SK-N-SH (cell line): Measurements from ENCODE around the gene BCR. TPM values are rescaled to one million over a fixed set of nuclear protein-coding genes. Genes with fewer than 3 reads are reported as not detected.

ENCODE experiments used
- CTCF ChIA-PET: fragments of 300-600, 350-600 bp; formaldehyde crosslinking; extraction: SDS; loops from one replicate; lab custom pipeline; 2021; lab: Yijun Ruan, JAX
- POLR2A ChIA-PET: fragments of 350-600 bp; sonication (Branson Sonifier 250); formaldehyde crosslinking; extraction: SDS; loops from one replicate; lab custom pipeline; 2020; ENCODE audit warnings: antibody characterized with exemption, inconsistent platforms; lab: Yijun Ruan, JAX
- DNase-seq: peaks from one replicate; pipeline ENCODE4 v3.0.0; 2012
- H2AFZ ChIP-seq: fragments of 200-600 bp; sonication (generic); 2 replicates; pipeline ENCODE4 v1.8.1; 2016; ENCODE audit warnings: antibody characterized with exemption, mild to moderate bottlenecking, low read depth
- H3F3A ChIP-seq: fragments of 200-600 bp; sonication (generic); replicated peaks from 2 replicates; pipeline ENCODE3; 2016; ENCODE audit warnings: antibody characterized with exemption, mild to moderate bottlenecking; ENCODE audit not compliant: insufficient read depth
- H3K27ac ChIP-seq, 2 experiments: fragments of 200-500 bp in 1 of 2; fragments of 200-600 bp in 1 of 2; sonication (Bioruptor generic) in 1 of 2; sonication (generic), shearing (Covaris generic) in 1 of 2; 2 replicates each; pipeline versions ENCODE4 v1.5.1 to v1.6.1; 2014 to 2016; ENCODE audit warnings: low read depth in 2 of 2, inconsistent platforms in 1 of 2, low read length in 1 of 2, mild to moderate bottlenecking in 1 of 2, mixed read lengths in 1 of 2
- H3K27me3 ChIP-seq: fragments of 200-600 bp; sonication (generic), shearing (Covaris generic); 2 replicates; pipeline ENCODE4 v1.6.1; 2016; ENCODE audit warnings: mixed run types; ENCODE audit not compliant: insufficient read depth
- H3K36me3 ChIP-seq, 2 experiments: fragments of 200-500 bp in 1 of 2; fragments of 200-600 bp in 1 of 2; sonication (Bioruptor generic) in 1 of 2; sonication (generic) in 1 of 2; replicated peaks in 1 of 2; 2 replicates each; pipeline versions ENCODE3 to v1.5.1; 2014 to 2016; ENCODE audit warnings: low read length in 1 of 2, mild to moderate bottlenecking in 1 of 2; ENCODE audit not compliant: insufficient read depth in 2 of 2, control insufficient read depth in 1 of 2
- H3K4me1 ChIP-seq, 2 experiments: fragments of 200-500 bp in 1 of 2; fragments of 200-600 bp in 1 of 2; sonication (Bioruptor generic) in 1 of 2; sonication (generic), shearing (Covaris generic) in 1 of 2; 2 replicates each; pipeline versions ENCODE4 v1.5.1 to v1.6.1; 2014 to 2016; ENCODE audit warnings: low read depth in 1 of 2, low read length in 1 of 2, mixed run types in 1 of 2; ENCODE audit not compliant: insufficient read depth in 2 of 2, control insufficient read depth in 1 of 2
- H3K4me2 ChIP-seq: fragments of 200-600 bp; sonication (generic), shearing (Covaris generic); 2 replicates; pipeline ENCODE4 v1.6.1; 2017; ENCODE audit warnings: mixed run types
- H3K4me3 ChIP-seq, 2 experiments: fragments of 200-500 bp in 1 of 2; fragments of 200-600 bp in 1 of 2; sonication (Bioruptor generic) in 1 of 2; sonication (generic), shearing (Covaris generic) in 1 of 2; 2 replicates each; pipeline versions ENCODE4 v1.5.1 to v1.8.1; 2014 to 2016; ENCODE audit warnings: low read depth in 2 of 2, inconsistent platforms in 1 of 2, low read length in 1 of 2, mild to moderate bottlenecking in 1 of 2, mixed read lengths in 1 of 2, moderate library complexity in 1 of 2
- H3K79me2 ChIP-seq: fragments of 200-600 bp; sonication (generic); 2 replicates; pipeline ENCODE4 v1.8.1; 2017; ENCODE audit warnings: mild to moderate bottlenecking; ENCODE audit not compliant: insufficient read depth
- H3K9ac ChIP-seq: fragments of 200-600 bp; sonication (generic); 2 replicates; pipeline ENCODE4 v1.6.1; 2017; ENCODE audit warnings: mixed run types
- H3K9me2 ChIP-seq: fragments of 200-600 bp; sonication (generic); 2 replicates; pipeline ENCODE4 v1.6.1; 2017; ENCODE audit warnings: mixed run types
- H3K9me3 ChIP-seq: fragments of 200-600 bp; sonication (generic); 2 replicates; pipeline ENCODE4 v1.6.1; 2017; ENCODE audit warnings: mixed run types, mild to moderate bottlenecking, moderate library complexity
- H4K20me1 ChIP-seq: fragments of 200-600 bp; sonication (generic); 2 replicates; pipeline ENCODE4 v1.6.1; 2017; ENCODE audit warnings: mild to moderate bottlenecking, mixed run types; ENCODE audit not compliant: insufficient read depth
- EP300 ChIP-seq, 2 experiments: IDR thresholded peaks; 2 replicates each; pipeline versions ENCODE4 v1.4.0 to v1.6.1; 2012; ENCODE audit warnings: borderline replicate concordance in 1 of 2, low read depth in 1 of 2, low read length in 1 of 2
- FOSL2 ChIP-seq: IDR thresholded peaks from 2 replicates; pipeline ENCODE4 v1.4.0; 2012; ENCODE audit warnings: low read depth, mild to moderate bottlenecking, moderate library complexity, borderline replicate concordance
- FOXJ3 ChIP-seq: sonication (generic); formaldehyde crosslinking; IDR thresholded peaks from 2 replicates; pipeline ENCODE4 v1.5.1; 2020; ENCODE audit warnings: mild to moderate bottlenecking, missing genetic modification reagents
- GATA2 ChIP-seq: sonication (generic); formaldehyde crosslinking; IDR thresholded peaks from 2 replicates; pipeline ENCODE4 v1.5.0; 2020; ENCODE audit warnings: mild to moderate bottlenecking, missing genetic modification reagents
- JUND ChIP-seq: IDR thresholded peaks from 2 replicates; pipeline ENCODE4 v1.4.0; 2012
- MAX ChIP-seq: IDR thresholded peaks from 2 replicates; pipeline ENCODE4 v1.4.0; 2012; ENCODE audit warnings: low read depth
- MEF2A ChIP-seq: IDR thresholded peaks from 2 replicates; pipeline ENCODE4 v1.4.0; 2012; ENCODE audit warnings: low read depth, borderline replicate concordance
- PBX3 ChIP-seq: IDR thresholded peaks from 2 replicates; pipeline ENCODE4; 2012
- POLR2AphosphoS5 ChIP-seq: IDR thresholded peaks from 2 replicates; pipeline ENCODE4 v1.6.1; 2012; ENCODE audit warnings: low read depth, low read length
- RAD21 ChIP-seq: IDR thresholded peaks from 2 replicates; pipeline ENCODE4 v1.6.1; 2012; ENCODE audit warnings: mild to moderate bottlenecking, low read length
- REST ChIP-seq: IDR thresholded peaks from 2 replicates; pipeline ENCODE4 v1.6.1; 2012; ENCODE audit warnings: mild to moderate bottlenecking, low read depth, low read length, moderate library complexity
- RFX5 ChIP-seq: IDR thresholded peaks from 2 replicates; pipeline ENCODE4 v1.6.1; 2012; ENCODE audit warnings: mild to moderate bottlenecking, improper control_type of control experiment, low read length
- TAF1 ChIP-seq: IDR thresholded peaks from 2 replicates; pipeline ENCODE4 v1.6.1; 2012; ENCODE audit warnings: low read depth, mild to moderate bottlenecking, low read length, moderate library complexity, borderline replicate concordance
- USF2 ChIP-seq: fragments of 150-350 bp; IDR thresholded peaks from 2 replicates; pipeline ENCODE4 v1.6.1; 2017; ENCODE audit warnings: antibody characterized with exemption, low read length, low read depth, borderline replicate concordance
- YY1 ChIP-seq: IDR thresholded peaks from 2 replicates; pipeline ENCODE4 v1.4.0; 2012; ENCODE audit warnings: low read depth, mild to moderate bottlenecking
- WGBS: methylation state at CpG from one replicate; pipeline ENCODE4 v1.1.6; 2017; ENCODE audit warnings: low lambda C conversion rate; 5-methylcytosine and 5-hydroxymethylcytosine counted together
- polyA plus RNA-seq, 3 experiments: library from polyadenylated mRNA; depleted of rRNA; stranded (reverse); fragments of >200 nt; gene quantifications; 2 replicates each; pipeline ENCODE4 v1.2.3, GENCODE V29; 2012

BCR gene
- polyA plus RNA-seq, 1 of the 3 experiments (the other 2 are of a cell fraction), result 50.9 TPM

GRCh38 chr22:23356094-23356493 lies 175.8 kb downstream of the BCR start:
- Histone ChIP-seq H4K20me1 (no peaks in the 10 kb centered on the region), H2AFZ (no peak overlapping the region), H3K4me3 (no peak overlapping the region), H3K9me2 (no peaks in the 10 kb centered on the region), H3K36me3 (no peaks in the 10 kb centered on the region), H3K27ac (no peak overlapping the region), H3F3A (no peaks in the 10 kb centered on the region), H3K4me2 (no peak overlapping the region), H3K79me2 (no peaks in the 10 kb centered on the region), H3K4me1 (no peaks in the 10 kb centered on the region), H3K27me3 (peaks cover 24% of the 10 kb centered on the region), H3K9ac (no peak overlapping the region), H3K9me3 (no peaks in the 10 kb centered on the region)
- ChIA-PET CTCF (interaction anchor here (0.9 kb wide), 1 partner anchor 30 kb away, joined by 3 read pairs; no protein-coding TSS in a partner anchor), POLR2A (no interaction called here)
- DNase-seq, result no peak
- TF ChIP-seq RFX5 (no peak), YY1 (no peak), REST (no peak), RAD21 (no peak), JUND (no peak), FOXJ3 (CRISPR knock-in tag) (no peak), MAX (no peak), PBX3 (no peak), FOSL2 (no peak), GATA2 (CRISPR knock-in tag) (no peak), TAF1 (no peak)
- 50% methylated on average over 4 of the region's 4 CpGs for WGBS

GRCh38 chr22:23357053-23357452 lies 176.7 kb downstream of the BCR start:
- Histone ChIP-seq H3K4me2 (no peak overlapping the region), H3K9me3 (no peaks in the 10 kb centered on the region), H3K9ac (no peak overlapping the region), H3K27me3 (peaks cover 17% of the 10 kb centered on the region), H2AFZ (no peak overlapping the region), H3K27ac (no peak overlapping the region), H3K4me1 (no peaks in the 10 kb centered on the region), H4K20me1 (no peaks in the 10 kb centered on the region), H3K79me2 (no peaks in the 10 kb centered on the region), H3K4me3 (no peak overlapping the region), H3F3A (no peaks in the 10 kb centered on the region), H3K9me2 (no peaks in the 10 kb centered on the region), H3K36me3 (no peaks in the 10 kb centered on the region)
- 59% methylated on average over 10 of the region's 14 CpGs for WGBS
- TF ChIP-seq RAD21 (no peak), USF2 (no peak), POLR2AphosphoS5 (no peak), EP300 (IDR thresholded peaks at IDR 0.05; ENCODE audit: borderline replicate concordance in 1 of 2, low read depth in 1 of 2, low read length in 1 of 2) (no peak), MEF2A (no peak), GATA2 (CRISPR knock-in tag) (no peak), MAX (no peak)
- CTCF ChIA-PET, result interaction anchor here (0.6 kb wide), 2 partner anchors 362 to 486 kb away, joined by 3 read pairs; no protein-coding TSS in a partner anchor
- POLR2A ChIA-PET, result no interaction called here
- DNase-seq, result no peak
